Activated effector memory CD4-positive, alpha-beta T cell treated with anti-CD3 and anti-CD28 coated beads, Interleukin-2, amount 50 U/mL, for 16 hours (primary cell): ENCODE data around the gene FOXK1.
A peak's percentile ranks its signal among the peaks of the same experiment; 100 is the strongest.

Experiments
- DNase-seq: peaks from one replicate; pipeline ENCODE4 v3.0.0-alpha.2; 2020

Gene FOXK1

DNA sequence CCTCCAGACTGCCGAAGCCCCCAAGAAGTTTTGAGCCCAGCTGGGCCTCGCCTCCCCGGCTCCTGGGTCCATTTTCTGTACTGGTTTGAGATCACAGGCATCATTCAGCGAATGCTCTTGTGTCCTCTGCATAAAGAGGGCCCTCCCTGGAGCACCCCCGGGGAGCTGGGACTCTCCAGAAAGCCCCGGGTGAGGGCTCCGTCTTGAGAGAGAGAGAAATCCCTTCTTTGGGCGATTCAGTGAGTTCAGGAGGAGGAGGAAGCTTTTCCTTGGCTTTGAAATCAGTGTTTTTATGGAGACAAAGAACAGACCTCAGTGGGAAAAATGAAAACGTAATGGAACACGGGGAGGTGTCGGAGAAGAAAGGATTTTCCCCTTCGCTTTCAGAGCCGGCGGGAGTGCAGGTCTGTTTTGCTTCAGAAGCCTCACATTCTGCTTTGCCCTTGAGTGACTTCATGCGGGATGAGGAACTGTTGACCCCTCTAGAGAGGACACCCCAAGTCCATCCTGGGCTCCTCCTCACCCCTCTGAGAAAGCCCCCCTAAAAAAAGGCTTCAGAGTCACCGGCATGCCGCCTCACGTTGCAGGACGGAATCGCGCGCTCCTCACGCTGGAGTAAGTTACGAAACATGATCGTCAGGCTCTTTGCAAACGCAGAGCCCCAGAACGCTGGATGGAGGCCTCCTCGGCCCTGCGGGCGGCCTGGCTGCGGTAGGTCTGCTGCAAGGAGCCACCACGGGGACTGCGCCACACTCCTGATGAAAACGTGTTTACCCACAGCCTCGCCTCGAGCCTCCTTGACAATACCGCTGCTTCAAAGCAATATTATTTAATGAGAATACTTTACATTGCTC, 84.8 kb downstream of the FOXK1 start:
- no peak for DNase-seq

DNA sequence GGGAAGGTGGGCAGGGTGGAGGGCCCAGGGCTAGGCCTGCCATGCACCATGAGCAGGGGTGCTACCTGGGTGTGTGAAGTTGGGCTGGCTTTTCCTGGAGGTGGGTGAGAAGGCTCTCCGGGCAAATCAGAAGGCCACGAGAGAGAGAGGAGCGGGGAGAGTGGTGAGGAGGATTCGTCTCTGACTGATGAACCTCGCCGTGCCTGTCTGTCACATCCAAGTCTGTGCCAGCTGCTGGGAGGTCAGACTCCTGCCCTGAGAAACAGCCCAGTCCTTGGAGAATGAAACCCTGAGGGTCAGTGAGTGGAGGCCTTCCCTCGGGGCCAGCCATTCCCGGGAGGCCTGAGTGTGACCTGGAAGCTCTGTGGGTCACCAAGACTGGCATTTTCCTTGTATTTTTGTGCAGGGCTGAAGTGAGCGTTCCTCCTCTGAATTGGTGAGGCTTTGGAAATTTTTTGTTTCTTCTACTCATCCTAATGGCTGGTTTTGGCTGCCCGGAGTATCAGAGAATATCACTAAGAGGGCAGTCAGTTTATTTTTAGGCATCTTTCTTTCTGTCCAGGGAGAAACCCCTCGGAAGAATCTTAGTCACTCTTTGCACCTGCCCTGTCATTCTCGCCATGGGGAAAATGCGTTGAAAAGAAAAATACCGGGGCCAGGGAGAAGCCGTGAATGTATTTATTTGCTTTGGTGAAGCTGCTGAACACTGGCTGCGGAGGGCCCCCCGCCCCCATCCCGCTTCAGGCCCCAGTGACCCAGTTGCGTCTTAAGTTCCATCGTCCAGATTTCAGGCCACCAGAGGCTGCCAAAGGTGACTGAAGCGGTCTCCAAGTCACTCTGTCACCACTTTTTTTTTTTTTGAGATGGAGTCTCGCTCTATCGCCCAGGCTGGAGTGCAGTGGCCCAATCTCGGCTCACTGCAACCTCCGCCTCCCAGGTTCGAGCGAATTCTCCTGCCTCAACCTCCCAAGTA, 86.8 kb downstream of the FOXK1 start:
- no peak for DNase-seq

DNA sequence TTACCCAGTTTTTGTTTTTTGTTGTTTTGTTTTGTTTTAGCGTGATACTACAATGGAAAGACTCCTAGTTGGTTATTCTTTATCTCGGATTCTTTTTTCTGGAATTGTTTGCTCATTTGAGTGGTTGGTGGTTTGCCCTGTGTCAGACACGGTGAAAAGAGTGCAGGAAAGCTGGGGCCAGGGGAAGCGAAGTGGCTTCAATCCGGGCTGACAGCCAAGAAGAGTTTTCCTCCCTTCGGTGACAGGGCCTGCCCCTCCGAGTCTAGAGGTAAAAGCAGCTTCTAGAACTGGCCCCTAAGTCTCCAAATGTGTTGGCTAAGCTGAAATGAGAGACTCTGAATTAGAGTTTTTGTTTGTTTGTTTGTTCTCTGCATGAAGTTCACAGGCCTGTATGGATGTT, 87.7 kb downstream of the FOXK1 start:
- DNase-seq = no peak

DNA sequence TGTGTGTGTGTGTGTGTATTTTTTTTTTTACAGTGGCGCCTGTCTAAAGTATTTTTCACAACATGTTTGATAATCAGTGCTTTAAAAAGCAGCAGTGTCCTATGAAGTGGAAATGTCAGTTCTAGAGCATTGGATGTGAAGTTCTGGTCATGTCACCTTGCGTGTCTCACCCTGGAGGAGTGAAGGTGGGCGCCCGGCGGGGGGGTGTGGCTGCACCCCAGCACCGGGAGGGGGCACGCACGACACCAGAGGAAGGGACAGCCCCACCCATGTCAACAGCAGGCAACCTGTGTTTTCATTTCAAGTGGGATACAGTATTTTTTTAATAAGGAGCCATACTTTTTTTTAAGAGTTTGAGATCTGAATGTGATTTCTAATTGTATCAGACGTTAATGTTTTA, 88.8 kb downstream of the FOXK1 start:
- DNase-seq = no peak

DNA sequence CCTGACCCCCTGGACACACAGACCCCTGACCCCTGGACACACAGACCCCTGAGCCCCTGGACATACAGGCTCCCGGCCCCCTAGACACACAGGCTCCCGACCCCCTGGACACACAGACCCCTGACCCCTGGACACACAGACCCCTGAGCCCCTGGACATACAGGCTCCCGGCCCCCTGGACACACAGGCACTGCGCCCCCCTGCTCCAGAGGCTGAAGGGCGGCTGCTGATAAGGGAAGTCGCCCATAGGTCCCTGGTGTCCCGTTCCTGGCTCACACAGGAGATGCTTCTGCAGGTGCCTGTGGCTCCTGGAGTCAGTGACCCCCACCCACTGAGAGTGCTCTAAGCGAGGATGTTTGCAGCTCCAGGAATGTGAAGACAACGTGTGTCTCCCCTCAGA, 89.6 kb downstream of the FOXK1 start:
- DNase-seq = no peak

DNA sequence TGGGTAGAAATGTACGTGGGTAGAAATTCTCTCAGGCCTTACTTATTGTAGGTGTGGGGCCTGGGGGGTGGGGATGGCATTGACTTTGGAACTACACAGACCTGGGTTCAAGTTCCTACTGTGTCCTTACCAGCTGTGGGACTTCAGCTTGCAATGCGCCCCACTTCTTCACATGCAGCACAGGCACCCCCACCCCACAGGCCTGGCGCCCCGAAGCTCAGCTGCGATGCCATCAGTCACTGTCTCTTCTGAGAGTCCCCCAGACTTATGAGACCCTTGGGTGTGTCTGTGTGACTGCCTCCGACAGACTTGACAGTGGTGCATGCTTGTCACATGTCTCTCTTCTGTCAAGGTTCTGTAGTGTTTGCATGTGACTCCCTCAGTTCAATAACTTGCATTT, 90.2 kb downstream of the FOXK1 start:
- no peak for DNase-seq

DNA sequence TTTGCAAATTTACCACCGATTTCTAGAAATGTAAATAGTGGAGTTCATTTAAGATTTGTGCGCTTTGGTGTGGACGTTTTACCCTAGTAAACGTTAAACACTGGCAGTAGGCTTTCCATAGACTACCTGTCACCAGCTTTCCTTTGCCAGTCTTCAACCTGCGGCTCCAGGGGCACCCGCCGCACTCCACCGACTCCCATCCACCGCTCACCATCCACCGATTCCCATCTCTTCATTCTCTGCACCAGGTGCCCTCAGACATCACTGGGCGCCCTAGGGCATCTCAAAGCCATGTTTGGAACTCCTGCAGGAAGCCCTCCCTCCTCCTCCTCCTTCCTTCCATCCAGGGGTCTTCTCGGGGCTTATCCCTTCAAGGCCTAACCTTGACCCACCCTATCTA, 91.9 kb downstream of the FOXK1 start:
- no peak for DNase-seq

DNA sequence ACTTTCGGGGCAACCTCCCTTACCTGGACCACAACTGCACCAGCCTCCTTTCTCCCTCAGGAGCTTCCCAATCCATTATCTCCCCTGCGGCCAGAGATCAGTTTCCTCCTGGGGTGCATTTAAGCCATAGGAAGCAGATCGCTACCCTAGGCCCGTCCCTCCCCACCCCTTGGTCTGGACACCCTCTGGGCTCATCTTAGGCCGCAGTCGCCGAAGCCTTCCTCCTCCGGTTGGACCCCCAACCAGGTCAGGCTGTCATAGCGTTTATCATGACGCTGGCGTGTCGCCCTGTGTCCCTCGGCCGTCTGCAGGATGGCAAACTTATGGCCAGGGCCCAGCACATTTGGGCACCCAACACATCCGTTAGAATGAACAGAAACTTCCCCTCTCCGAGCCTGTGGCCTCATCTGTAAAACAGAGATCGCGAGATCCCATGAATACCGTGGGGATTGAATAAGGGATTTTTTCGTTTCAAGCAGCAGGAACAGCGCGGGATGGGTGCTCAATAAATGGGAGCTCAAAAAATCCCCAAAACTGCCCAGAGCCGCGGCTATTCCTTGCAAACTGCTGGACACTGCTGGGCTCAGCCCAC, 92.7 kb downstream of the FOXK1 start:
- no peak for DNase-seq

DNA sequence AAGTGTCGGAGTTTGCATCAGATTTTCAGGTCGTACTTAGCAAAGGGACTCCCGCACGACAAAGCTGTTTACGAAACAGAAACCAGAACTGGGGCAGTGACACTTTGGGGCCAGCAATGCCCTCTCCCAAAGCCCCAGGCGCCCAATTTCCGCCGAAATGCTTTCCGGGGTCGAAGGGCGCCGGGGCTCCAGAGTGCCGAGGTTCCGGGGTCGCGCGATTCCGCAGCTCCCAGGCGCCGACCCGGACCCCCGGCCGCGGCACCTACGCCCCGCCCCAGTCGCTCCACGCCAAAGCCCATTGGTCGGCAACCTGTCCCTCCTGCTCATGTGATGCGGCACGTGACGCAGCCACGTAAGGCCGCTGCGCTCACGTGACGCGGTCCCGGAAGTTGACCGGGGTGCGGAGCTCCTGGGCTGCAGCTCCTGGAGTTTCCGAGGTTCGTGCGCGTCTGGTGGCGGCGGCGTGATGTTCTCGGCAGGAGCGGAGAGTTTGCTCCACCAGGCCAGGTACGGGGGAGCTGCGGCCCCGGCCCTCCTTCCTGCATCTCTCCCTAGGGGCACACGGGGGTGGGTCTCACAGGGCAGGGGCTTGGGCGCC, 93.3 kb downstream of the FOXK1 start, which contains the start of gene AP5Z1:
Gene AP5Z1, plus strand, starts transcription at position 374 of the 598 bp plus-strand sequence. Its CDS starts 93 bp downstream, at position 467.
- peak; percentile 98 for DNase-seq

DNA sequence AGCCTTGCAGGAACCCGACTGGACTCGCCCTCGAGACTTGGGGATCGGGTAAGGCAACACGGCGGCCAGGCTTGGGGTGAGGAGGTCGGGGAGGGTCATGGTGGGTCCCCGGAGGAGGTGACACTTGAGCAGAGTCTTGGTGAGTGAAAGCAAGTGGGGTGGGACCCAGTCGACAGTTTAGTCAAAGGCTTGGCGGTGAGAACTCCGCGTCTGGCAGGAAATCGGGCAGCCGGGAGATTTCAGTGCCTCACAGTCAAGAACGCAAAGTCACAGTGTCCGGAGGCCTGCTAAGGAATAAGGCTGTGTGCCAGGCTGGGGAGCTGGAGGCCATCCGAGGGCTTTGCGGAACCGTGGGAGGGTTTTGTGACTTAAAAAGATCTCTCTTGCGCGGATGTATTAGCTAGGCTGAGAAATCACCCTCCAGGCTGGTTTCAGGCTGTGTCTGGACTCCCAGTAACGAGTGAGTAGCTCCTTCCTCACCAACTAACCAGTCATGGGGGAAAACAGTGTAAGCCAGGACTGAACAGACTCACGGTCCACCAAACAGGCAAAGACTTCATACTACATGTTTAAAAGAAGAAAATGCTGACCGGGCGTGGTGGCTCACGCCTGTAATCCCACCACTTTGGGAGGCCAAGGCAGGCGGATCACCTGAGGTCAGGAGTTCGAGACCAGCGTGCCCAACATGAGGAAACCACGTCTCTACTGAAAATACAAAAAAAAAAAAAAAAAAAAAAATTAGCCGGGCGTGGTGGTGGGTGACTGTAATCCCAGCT, 93.9 kb downstream of the FOXK1 start:
- peak; percentile 83 for DNase-seq

DNA sequence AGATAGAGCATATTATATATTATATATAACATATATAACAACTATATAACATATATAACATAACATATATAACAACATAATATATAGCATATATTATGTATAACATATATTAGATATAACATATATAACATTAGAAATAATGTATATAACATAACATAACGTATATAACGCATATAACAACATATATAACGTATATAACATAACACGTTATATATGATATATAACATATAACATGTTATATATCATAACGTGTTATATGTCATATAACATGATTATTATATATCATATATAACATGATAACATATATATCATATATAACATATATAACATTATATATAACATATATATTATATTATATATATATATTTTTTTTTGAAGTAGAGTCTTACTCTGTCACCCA, 97.0 kb downstream of the FOXK1 start:
- DNase-seq = no peak

DNA sequence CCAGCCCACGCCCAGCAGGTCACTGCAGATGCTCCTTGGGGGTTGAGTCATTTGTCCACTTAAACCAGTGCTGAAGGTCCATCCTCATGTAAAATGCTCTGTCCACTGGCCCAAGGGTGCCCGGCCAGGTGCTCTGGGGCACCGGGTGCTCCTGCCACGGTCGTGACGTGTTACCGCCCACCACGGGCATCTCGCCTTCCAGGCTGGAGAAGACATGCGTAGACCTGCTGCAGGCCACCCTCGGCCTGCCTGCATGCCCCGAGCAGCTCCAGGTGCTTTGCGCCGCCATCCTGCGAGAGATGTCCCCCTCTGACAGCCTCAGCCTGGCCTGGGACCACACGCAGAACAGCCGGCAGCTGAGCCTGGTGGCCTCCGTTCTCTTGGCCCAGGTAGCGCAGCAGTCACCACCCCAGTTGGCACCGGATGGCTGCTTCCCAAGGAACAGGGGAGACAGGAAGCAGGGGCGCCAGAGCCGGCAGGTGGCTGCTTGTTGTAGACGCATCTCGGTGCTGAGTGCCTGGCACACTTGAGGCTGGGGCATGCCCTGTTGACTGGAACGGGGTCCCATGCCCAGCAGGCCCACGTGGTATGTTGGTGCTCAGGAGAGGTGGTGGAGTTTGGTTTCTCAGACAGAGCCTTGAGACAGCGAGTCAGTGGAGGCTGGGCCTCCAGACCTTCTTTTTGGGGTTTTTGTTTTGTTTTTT, 99.4 kb downstream of the FOXK1 start:
- no peak for DNase-seq

DNA sequence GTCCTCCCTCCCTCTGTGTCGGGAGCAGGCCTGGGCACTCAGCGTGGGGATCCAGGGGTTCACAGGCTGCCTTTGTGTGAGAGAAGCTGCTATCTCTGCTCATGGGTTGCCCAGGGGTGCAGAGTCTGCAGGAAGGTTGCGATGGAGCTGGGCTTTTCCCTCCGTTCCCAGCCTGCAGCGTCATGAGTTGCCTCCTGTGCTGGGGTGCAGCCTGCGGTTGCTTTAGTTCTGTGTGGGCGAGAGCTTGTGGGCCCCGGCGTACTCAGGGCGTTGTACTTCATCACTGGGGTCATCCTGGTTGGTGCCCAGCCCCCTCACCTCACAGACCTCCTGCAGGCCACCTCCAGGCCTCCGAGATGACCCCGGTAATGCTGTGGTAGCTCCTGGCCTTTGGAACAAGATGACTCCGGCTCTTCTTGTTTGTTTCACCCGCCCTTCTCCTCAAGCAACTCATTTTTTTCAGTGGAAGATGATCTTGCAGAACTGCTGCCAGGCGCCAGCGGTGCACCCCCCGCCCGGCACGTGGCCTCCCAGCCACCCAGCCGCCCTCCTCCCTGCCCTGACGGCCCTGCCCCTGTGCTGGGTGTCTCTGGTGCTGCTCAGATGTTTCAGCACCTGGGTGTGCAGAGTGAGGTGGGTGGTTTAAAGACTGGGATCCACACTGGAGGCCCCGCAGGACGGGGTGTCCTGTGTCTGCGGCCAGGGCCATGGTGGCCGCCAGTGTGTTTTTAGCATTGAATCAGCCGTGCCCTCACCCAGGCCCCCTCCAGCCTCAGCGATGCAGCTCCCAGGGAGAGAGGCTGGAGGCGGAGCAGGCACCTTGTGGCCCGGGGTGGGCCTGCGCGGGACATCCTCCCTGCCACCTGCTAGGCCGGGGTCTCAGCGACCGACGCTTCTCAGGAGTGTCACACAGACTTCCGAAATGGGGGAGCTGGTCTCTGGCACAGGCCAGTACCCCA, 100.5 kb downstream of the FOXK1 start:
- no peak for DNase-seq

DNA sequence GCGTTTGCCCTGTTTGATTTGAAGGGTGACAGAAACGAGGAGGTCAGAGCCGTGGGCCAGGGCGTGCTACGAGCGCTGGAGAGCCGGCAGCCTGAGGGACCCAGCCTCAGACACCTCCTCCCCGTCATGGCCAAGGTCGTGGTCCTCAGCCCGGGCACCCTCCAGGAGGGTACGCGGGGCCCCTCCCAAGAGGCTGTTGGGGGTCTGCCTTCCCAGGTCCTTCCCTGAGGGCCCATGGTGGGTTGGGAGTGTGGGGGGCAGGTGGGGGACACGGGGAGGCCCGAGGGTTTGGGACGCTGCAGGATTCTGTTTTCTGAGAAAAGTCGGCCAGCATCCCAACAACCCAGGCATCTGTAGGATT, 101.2 kb downstream of the FOXK1 start:
- DNase-seq = no peak

DNA sequence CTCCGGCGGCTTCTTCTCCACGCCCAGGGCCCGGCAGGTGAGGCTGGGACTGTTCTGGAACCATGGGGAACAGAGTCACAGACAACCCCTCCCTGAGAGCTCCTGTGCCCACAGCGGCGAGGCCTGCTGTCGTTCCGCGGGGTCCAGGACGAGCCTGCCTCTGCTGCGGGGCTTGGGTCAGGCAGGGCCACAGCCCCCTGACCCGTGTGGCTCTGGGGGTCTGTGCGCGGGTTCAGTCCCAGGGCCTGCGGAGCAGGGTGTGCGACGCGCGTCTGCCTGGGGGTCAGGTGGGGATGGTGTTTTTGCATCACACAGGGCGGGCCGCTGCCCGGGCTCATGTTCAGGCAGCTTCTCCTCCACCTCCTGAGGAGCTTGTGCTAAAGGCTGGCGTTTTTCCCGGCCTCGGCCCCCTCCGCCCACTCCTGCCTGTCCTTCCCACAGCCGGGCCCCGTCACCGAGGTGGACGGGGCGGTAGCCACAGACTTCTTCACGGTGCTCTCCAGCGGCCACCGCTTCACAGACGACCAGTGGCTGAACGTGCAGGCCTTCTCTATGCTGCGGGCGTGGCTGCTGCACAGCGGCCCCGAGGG, 101.8 kb downstream of the FOXK1 start:
- DNase-seq = no peak

DNA sequence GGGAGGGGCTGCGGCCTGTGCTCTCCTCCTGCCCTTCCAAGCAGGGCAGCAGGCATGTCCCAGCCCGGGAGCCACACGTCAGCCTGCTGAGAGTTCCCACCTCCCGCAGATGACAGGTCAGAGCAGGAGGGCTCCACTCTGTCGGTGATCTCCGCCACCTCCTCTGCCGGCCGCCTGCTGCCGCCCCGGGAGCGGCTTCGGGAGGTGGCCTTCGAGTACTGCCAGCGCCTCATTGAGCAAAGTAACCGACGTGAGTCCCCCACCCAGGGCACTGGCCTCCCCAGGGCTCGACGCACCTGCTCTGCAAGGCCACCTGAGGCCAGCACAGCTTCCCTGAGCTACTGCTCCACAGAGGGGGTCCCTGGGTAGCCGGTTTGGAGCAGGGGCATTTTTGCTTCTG, 102.7 kb downstream of the FOXK1 start:
- no peak for DNase-seq

DNA sequence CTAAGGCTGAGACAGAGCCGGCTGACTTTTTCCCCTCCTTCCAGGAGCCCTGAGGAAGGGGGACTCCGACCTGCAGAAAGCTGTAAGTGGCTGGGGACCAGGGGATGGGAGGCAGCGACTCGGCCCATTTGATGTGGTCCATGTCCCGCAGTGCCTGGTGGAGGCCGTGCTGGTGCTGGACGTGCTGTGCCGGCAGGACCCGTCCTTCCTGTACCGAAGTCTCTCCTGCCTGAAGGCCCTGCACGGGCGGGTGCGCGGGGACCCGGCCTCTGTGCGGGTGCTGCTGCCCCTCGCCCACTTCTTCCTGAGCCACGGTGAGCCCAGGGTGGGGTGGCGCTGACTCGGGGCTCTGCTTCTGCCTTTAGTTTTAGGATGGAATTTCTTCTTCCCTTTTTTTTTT, 103.3 kb downstream of the FOXK1 start:
- no peak for DNase-seq

DNA sequence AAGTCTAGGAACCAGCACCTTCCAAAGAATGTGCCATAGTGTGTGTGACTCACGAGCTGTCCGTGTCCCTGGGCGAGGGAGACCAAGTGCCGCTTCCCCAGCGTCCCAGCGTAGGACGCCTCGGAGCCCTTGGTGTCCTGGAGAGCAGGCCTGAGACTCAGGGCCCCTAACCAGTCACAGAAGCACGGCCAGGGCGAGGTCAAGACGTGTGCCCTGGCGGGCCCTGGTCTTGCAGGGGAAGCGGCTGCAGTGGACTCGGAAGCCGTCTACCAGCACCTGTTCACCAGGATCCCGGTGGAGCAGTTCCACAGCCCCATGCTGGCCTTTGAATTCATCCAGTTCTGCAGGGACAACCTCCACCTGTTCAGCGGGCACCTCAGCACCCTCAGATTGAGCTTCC, 103.9 kb downstream of the FOXK1 start:
- DNase-seq = no peak

DNA sequence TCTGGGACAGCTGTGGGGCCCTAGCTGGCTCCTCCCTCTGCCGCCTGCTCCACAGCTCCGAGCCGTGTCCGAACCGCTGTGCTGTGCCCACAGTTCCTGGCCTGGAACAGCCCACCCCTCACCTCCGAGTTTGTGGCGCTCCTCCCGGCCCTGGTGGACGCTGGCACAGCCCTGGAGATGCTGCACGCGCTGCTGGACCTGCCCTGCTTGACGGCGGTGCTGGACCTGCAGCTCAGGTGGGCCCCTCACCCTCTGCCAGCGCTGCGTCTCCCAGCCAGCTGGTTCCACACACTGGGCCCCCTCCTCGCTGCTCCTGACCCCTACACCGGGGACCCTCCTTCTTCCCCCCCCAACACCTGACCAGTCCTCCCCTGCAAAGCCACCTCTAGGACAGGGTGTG, 105.4 kb downstream of the FOXK1 start:
- no peak for DNase-seq
